Lower leg skin (tissue), 4 donors: ENCODE measurements around the gene PDE6H. TPM values are rescaled to one million over a fixed set of nuclear protein-coding genes. Genes with fewer than 3 reads are reported as not detected.

Experiments
- DNase-seq, 2 donors: peaks; one replicate each; pipeline ENCODE4 v3.0.0-alpha.2; 2019; ENCODE audit warnings: low spot score in 2 of 2
- H3K4me3 ChIP-seq: fragments of 200-600 bp; sonication (generic); 2 replicates; pipeline ENCODE4 v1.5.1; 2017; ENCODE audit warnings: mild to moderate bottlenecking, low read depth; ENCODE audit not compliant: poor library complexity, severe bottlenecking
- CTCF ChIP-seq, 3 donors: fragments of 450-650 bp; IDR thresholded peaks; one replicate each; pipeline ENCODE4 v1.5.1; 2016; ENCODE audit warnings: antibody characterized with exemption in 3 of 3, mild to moderate bottlenecking in 3 of 3, moderate library complexity in 2 of 3
- POLR2A ChIP-seq, 2 donors: fragments of 450-650 bp; IDR thresholded peaks; one replicate each; pipeline ENCODE4 v1.6.1; 2016 to 2017; ENCODE audit warnings: antibody characterized with exemption in 2 of 2, mild to moderate bottlenecking in 1 of 2, moderate library complexity in 1 of 2
- WGBS, 2 donors: methylation state at CpG; one replicate each; pipeline ENCODE4 v1.1.5; 2018; 5-methylcytosine and 5-hydroxymethylcytosine counted together
- intact Hi-C: fragments of 100-400 bp; cut with DNase I; formaldehyde crosslinking; loops from one replicate; pipeline ENCODE4 v1.15.0; 2023; ENCODE audit warnings: low total_unique reads
- total RNA-seq, 4 donors: library from RNA; depleted of rRNA; stranded (reverse); fragments of >200 nt; gene quantifications; one replicate each; pipeline ENCODE4 v1.1.0, GENCODE V29; 2016

PDE6H gene
- total RNA-seq, 4 donors from 2014 or later = not detected

GRCh38 chr12:14984766-14985285 lies 12.0 kb downstream of the PDE6H start:
- 51 to 58% methylated on average over 1 of the region's 1 CpG for WGBS, 2 donors
- TF ChIP-seq POLR2A (IDR thresholded peaks at IDR 0.05) (no peak), CTCF (IDR thresholded peaks at IDR 0.05) (no peak)
- DNase-seq = no peak
- intact Hi-C loops = no loop called here
- H3K4me3 ChIP-seq = no peak overlapping the region

GRCh38 chr12:14986449-14986848 lies 13.6 kb downstream of the PDE6H start:
- intact Hi-C loops = no loop called here
- TF ChIP-seq POLR2A (IDR thresholded peaks at IDR 0.05) (no peak), CTCF (IDR thresholded peaks at IDR 0.05) (no peak)
- 61 to 67% methylated on average over 4 of the region's 4 CpGs for WGBS, 2 donors
- no peak overlapping the region for H3K4me3 ChIP-seq
- no peak for DNase-seq

GRCh38 chr12:14988035-14988434 lies 15.2 kb downstream of the PDE6H start:
- intact Hi-C loops = no loop called here
- WGBS, 2 donors = 83 to 85% methylated on average over 3 of the region's 3 CpGs
- DNase-seq = no peak
- TF ChIP-seq POLR2A (IDR thresholded peaks at IDR 0.05) (no peak), CTCF (IDR thresholded peaks at IDR 0.05) (no peak)
- H3K4me3 ChIP-seq = no peak overlapping the region

GRCh38 chr12:14989790-14990189 lies 16.9 kb downstream of the PDE6H start:
- intact Hi-C loops = loop anchor here (10.0 kb wide), 1 partner anchor 345 kb away; no protein-coding TSS in a partner anchor
- no peak for DNase-seq
- no peak for TF ChIP-seq CTCF (IDR thresholded peaks at IDR 0.05)
- TF ChIP-seq POLR2A (IDR thresholded peaks at IDR 0.05) = no peak
- no peak overlapping the region for H3K4me3 ChIP-seq
- WGBS, 2 donors = 56 to 69% methylated on average over 1 of the region's 1 CpG

- H3K4me3 ChIP-seq = no peak overlapping the region
- DNase-seq = no peak
- intact Hi-C loops = loop anchor here (10.0 kb wide), 1 partner anchor 346 kb away; no protein-coding TSS in a partner anchor
- TF ChIP-seq POLR2A (IDR thresholded peaks at IDR 0.05) = no peak
- no peak for TF ChIP-seq CTCF (IDR thresholded peaks at IDR 0.05)
Observed at GRCh38 chr12:14991069-14991468, 18.2 kb downstream of the PDE6H start.

- intact Hi-C loops = loop anchor here (10.0 kb wide), 1 partner anchor 348 kb away; no protein-coding TSS in a partner anchor
- no peak for TF ChIP-seq POLR2A (IDR thresholded peaks at IDR 0.05)
- TF ChIP-seq CTCF (IDR thresholded peaks at IDR 0.05) = no peak
- no peak for DNase-seq
- no peak overlapping the region for H3K4me3 ChIP-seq
- WGBS, 2 donors = 93 to 99% methylated on average over 3 of the region's 3 CpGs
Observed at GRCh38 chr12:14992673-14993072, 19.8 kb downstream of the PDE6H start.
